AG08396 (cell line): ENCODE measurements around the gene KY.
"Not testable (repeated sequence)": the region's sequence is repeated elsewhere in the genome, so short reads cannot be mapped to it uniquely, and the experiment has no call there.

Source experiments
- DNase-seq: peaks from one replicate; pipeline ENCODE4 v3.0.0; 2012; ENCODE audit warnings: low spot score, mixed read lengths

KY gene

DNA sequence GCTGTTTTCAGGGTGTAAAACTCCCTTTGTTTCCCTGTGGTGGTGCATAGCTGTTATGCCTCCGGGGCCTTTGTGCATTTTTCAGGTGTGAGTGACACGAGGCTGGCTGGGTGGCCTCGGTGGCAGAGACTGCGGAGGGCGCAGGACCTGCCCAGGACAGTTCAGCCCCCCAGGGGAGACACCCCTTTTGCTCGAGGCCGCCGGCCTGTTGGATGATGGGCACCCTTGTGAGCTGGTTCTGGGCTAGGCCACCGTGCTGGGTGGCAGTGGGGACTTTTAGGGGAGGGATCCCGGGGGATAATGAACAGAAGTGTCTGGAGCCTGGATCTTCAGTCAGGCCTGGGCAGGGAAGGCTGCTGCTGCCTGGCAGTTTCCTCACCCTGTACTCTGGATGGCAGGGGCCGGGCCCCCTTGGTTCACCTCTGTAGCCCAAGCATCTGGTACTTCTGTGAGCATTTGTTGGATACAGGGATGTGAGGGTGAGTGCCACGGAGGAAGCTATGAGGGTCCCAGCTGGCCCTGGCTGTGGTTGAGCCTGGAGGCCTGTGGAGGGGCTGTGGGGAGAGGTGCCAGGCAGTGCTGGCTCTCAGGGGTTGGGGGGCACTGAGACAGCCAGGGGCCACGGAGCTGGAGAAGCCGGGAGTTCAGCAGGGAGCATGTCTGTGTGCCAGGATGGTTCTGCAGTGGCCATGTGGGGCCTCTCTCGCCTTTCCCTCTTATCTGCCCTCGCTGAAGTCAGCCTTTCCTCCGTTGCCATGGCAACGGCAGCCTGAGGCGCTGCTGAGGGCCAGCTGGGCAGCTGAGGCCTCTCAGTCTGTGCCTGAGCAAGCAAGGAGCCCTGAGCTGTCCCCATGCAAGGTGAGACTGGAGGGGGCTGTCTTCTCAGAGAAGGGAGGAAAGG, 49.0 kb downstream of the KY start:
- peak; percentile 61 for DNase-seq

DNA sequence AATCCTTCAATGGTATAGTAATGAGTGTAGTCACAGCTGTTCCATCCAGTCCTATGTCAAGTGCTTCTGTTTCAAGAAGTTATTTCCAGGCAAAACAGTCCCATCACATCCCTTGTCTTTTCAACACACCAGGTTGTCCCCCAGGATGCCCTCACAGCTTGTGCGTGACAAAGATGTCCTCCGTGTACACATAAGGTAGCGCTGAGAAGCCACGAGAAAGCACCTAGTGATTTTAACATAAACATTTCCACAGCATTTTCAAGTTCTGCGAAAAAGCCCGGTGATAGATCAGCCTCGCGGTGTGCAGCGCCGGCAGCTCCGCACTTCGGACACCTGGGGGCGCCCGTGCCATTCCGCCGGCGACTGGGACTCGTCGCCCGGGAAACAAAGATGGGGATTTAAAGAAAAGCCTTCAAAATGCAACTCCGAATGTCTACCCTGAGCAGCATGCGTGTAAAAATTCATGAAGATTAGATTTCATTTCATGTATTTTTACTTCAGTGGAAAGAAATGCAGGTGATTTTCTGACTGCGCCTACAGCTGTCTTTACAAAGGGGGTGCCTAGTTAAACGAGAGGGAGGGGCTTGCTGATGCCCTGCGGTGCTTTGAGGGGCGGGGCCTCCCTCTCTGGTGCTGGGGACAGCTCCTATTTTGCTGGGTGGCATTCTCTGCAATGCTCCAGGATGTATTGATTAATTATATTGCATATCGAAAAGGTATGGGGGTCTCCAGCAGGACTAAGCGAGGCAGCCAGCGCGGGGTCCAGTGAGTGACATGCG, 49.9 kb downstream of the KY start:
- peak; percentile 89 for DNase-seq

DNA sequence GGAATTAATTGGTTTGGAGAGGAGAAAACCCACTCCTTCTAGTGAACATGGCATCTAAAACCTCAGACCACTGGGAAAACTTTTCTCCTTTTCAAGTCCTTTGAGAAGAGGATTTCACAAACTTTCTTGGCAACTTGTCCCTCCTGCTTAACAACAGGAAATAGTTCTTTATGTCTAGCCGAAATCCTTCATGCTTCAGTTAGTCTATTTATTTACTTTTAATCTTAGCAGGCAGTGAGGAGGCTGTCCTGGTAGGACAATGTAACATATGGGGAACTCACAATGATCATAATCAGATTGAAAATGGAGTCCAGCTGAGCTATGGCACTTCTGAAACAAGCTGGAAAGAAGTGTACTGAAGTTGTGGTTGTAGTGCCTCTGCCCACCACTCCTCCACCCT, 50.6 kb downstream of the KY start:
- DNase-seq: no peak

DNA sequence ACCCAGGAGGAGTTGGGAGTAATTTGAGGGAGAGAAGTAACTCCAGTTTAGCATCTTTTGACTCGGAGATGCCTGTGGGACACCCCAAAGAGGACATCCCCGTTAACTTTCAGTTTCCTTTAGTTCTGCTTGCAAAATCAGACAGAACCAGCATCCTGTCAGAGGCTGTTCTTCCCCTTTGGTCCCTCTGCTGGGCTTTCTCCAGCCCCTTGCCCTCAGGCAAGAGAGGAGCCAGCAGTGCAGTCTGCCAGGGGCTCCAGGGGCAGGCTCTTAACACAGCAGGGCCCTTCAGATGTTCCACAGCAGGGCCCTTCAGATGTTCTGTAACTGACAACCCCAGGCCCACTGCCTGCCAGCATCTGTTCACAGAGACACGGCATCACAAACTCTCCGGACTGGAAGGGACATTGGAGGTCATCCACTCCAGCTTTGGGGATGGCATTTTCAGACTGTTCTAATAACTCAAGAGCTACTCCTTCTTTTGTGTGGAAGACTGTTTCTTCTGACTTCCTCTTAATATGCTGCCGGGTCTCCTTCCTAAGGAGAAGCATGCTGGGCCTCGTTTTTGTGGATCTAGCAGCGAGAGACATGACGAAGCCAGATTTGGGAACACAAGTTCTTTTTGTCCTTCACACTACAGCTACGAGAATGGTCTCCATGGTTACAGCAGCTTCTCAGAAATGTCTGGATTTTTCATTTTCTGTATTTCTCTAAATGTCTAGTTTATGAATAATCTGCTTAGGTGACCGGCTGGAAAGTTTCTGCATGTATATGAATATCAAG, 51.9 kb downstream of the KY start:
- no peak for DNase-seq

DNA sequence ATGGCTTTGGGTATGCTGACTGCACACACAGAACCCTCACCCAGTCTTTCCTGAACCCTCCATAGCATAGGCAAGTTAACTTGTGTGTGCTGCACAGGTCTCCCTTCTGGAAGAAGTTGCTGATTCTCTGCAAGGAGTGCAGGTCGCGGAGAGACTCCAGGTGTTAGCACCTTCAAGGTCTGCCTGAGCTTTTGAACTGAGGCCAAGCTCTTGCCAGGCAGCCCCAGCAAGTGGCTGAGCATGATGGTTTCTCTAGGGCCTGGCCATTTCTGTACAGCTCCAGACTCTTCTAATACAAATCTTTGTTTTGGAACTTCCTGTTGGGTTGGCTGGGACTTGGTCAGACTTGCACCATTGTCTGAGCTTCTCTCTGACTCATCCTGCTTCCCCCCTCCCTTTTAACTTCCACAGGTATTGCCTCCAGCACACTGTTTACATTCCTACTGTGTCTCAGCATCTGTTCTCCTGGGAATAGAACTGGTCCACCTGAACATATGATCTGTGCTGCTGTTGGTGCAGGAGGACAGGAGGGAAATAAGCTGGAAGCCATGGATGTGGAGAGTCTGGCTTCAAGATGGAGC, 53.3 kb downstream of the KY start:
- no peak for DNase-seq

DNA sequence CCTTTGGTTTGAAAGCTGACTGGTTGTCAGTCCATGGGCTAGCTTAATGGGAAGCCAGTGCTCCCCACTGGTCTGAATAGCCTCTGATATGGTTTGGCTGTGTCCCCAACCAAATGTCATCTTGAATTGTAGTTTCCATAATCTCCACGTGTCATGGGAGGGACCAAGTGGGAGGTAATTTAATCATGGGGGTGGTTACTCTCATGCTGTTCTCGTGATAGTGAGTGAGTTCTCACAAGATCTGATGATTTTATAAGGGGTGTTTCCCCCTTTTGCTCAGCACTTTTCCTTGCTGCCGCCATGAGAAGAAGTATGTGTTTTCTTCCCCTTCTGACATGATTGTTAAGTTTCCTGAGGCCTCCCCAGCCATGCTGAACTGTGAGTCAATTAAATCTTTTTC, 55.8 kb downstream of the KY start:
- not testable (repeated sequence) for DNase-seq

DNA sequence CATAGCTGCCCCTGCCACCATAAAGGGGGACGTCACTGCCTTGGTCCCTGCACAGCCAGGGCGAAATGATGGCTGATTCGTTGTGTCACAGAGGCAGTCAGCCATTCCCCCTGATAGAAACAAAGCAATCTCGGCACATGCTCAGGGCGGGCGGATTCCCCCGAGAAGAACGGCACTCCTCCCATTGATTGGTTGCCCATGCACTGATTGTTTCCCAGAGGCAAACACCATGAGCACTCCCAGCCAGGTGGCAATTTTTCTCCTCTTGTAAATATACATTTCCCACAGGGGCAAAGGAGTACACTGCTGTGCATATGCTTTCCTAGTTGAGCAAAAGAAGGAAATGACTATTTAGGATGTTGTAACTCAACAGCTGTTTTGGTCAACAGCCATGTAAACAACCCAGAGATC, 56.5 kb downstream of the KY start:
- no peak for DNase-seq

DNA sequence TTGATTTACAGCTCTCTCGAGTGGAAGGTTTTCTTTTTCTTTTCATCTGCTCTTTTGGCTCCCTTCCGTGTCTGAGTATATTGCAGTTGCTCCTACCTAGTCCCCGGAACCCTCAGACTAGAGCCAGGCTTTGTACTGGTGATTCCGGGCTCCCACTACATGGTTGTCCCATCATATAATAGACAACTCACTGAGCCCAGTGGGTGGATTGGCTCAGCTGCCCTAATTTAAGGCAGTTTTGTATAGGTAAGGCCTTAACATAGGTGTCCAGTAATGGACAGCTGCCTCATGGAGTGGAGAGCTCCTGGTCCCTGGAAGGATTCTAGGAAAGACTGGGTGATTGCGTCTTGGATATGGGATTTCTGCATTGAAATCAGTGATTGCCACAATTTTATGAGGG, 58.0 kb downstream of the KY start:
- DNase-seq: no peak

DNA sequence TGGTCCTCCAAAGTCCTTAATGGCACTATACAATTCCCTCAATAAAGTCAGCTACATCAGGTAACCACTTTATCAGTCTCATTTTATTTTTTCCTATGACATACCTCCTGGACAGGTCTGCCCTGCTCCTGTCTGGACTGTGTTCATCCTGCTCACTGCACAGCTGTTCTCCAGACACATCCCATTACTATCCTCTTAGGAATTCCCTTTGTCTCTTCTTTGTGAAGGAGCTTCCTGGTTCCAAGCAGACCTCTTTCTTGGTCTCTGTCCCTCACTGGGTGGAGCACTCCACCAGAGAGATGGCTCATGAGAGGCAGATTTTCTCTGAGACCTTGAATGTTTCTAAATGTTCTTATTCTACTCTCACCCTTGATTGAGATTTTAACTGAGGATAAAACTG, 60.1 kb downstream of the KY start:
- no peak for DNase-seq

DNA sequence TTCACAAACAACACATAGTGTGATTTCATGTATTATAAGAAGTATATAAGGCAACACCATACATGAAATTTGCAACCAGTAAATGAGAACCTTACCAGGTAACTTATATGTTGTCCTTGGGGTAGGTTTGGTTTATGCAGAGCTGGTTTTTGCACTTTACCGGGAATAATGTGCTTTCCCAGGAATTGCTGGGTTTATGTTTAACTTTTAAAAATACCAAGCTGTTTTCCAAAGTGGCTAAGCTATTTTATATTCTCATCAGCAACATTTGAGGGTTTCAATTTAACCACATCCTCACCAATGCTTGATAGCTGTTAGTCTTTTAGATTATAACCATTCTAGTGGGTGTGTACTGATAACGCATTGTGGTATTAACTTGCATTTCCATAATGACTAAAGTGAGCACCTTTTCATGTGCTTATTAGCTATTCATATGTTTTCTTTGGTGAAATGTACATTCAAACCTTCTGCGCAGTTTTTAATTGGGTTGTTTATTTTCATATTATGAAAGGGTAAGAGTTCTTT, 71.6 kb downstream of the KY start:
- no peak for DNase-seq

DNA sequence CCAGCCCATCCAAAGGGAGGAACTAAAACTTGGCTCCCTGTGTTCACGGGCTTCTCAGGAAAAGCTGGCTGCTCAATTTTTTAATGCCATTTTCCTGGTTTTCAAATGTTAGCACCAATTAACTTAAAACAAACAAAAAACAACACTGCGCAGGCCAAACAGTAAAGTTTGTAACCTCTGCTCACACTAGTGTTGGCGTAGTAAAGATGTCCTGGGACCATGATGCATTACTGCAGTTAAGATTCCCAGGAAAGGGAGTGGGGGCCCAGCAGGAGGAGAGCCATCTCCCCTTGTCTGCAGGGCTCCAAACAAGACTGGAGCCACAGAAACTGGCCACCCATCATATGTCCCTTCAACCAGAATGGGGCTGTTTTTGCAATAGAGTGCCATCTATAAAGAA, 74.0 kb downstream of the KY start:
- DNase-seq: no peak

DNA sequence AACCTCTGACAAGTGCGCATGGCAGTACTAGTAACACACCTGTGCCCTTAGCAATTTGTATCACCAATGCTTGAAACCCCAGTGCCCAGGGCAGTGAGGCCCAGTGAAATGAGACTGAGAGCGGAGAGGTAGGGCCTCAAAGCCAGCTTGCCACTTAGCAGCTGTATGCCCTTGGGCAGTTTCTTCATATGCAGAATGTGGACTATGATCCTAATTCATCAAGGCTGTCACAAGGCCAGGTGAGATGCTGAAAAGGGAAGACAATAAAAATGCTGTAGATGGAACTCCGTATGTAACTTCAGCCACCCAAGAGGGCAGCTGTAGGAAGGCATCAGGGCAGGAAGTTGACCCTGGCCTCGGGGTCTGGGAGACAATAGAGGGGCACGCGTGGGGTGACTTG, 74.4 kb downstream of the KY start:
- no peak for DNase-seq

DNA sequence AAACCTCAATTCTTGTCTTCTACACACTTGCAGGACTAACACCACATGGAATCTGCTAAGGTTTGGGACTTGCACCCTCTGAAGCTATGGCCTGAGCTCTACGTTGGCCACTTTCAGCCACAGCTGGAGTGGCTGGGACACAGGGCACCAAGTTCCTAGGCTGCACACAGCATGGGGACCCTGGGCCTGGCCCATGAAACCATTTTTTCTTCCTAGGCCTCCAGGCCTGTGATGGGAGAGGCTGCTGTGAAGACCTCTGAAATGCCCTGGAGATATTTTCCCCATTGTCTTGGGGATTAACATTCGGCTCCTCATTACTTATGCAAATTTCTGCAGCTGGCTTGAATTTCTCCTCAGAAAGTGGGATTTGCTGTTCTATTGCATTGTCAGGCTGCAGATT, 80.9 kb downstream of the KY start:
- DNase-seq: not testable (repeated sequence)

DNA sequence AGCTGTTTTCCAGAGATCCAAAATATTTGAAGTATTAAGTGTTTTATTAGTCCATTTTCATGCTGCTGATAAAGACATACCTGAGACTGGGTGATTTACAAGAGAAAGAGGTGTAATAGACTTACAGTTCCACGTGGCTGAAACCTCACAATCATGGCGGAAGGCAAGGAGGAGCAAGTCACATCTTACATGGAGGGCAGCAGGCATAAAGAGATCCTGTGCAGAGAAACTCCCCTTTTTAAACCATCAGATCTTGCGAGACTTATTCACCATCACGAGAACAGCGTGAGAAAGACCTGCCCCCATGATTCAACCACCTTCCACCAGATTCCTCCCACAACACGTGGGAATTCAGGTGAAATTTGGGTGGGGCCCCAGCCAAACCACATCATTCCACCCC, 82.0 kb downstream of the KY start:
- no peak for DNase-seq

DNA sequence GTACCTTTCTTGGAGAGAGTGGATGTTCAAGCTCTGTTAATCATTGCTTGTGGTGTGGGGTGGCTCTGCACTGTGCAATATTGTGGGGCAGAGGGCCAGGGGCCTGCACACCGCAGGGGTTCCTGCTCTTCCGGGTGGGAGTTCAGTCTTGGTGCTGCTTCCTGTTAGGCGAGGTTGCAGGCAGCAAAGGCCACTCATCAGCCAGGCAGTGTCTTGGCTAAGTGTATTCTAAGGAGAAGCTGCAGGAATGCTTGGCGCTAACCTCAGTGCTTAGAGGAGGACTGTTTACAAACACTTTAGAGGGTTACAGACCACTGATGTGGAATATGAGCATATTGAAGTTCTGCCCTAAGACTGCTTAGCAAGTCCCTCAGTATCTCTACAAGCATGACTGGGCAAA, 83.2 kb downstream of the KY start:
- peak; percentile 32 for DNase-seq

DNA sequence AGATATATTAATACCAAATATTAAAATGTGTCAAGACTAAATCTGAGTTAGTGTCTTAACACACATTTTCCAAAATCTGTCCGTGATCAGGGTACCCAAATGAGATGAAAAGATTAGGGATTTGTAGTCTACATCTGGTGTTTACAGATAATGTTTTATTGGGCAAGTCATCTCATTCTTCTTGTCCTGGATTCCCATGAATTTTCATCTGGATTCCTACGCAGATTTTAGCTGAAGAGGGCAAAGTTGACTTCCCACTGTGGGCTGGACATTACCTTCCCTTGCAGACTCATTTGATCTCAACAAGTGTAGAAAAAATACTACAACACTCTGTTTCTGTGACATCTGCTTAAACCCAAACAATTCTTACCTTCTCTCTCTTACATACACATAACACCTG, 85.8 kb downstream of the KY start:
- no peak for DNase-seq

DNA sequence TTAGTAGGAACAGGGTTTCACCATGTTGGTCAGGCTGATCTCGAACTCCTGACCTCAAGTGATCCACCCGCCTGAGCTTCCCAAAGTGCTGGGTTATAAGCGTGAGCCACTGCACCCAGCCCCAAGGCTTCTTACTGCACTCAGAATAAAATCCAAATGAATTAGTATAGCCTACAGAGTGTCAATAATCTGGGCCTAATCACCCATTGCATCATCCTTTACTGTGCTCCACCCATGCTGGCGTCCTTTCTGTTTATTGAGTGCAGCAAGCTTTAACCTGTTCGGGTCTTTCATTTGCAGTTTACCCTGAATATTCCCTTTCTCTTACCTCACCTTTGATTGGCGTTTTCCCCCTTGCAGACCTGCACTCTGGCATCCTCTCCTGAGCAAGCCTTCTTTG, 87.2 kb downstream of the KY start:
- no peak for DNase-seq

DNA sequence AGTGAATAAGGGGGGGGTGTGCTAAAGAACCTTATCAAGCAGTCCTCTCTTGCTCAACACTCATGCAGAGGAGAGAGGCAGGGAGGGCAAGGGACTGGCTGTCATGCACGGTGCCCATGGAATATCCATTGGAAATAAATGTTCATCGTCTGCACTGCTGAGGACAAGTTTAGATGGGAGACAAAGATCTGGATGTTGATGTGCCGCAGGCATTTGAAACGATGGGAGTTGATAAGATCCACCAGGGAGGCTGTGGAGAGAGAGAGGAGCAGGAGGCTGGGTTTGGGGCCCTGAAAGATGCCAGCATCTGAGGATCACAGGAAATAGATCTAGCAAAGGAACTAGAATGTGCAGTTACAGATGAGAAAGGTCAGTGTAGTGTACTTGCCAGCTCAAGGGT, 88.8 kb downstream of the KY start:
- DNase-seq: no peak

DNA sequence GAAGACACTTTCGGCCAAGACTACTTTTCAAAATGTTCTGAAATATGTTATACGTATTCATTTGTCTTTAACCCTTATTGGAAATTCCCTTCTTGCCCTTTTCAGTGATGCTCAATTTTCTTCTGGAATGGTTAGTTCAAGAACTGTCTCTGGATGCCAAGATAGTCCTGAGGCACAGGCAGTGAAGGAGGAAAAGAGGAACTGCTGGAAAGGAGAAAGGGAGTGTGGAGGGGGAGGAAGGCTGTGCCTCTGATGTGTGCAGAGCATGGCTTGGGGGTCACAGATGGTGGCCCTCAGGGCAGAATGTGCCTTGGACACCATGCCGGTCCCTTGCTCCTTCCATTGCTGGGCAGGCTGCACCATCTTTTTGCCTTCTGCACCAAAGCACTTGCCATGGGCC, 91.2 kb downstream of the KY start:
- DNase-seq: no peak
